Measurements from ENCODE around the gene GIPR. TPM values are rescaled to one million over a fixed set of nuclear protein-coding genes. Genes with fewer than 3 reads are reported as not detected.

The GIPR gene
- total and polyA plus RNA-seq, 2 donors (not counting 1 experiment from before 2014, with no cell fraction given), result 0.25 TPM; not detected in 1

DNA sequence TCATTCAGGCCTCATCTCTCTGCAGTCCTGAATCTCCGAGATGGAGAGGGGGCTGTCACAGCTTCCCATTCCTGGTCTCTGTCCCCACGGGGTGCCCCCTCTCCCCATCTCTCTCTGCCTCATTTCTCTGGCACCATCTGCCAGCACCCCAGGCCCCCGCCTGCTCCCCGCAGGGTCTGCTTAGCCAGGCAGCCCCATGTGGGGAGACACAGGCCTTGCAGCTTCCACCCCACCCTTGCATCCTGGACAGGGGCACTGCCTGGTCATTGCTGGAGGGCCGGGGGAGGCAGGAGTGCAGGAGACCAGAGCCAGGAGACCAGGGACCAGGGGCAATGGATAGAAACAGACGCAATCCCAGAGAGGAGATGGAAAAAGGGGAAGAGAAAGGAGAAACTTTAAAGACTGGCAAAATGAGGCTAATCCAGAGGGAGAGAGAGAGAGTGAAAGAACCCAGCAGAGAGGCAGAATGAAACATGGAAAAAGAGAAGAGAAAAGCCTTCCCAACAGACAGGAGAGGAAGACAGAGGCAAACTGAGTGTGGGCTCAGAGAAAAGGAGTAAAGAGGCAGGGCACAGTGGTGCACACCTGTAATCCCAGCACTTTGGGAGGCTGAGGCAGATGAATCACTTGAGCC, 8.8 kb upstream of the GIPR start:
- H3K27me3 ChIP-seq (ENCODE audit: control insufficient read depth, insufficient read depth, low read length), result no peaks in the 10 kb centered on the region
- H3K36me3 ChIP-seq (ENCODE audit: control insufficient read depth, insufficient read depth, low read length), result no peaks in the 10 kb centered on the region
- no peaks in the 10 kb centered on the region for H4K20me1 ChIP-seq (ENCODE audit: control insufficient read depth, extremely low read depth, insufficient read depth, low read length)
- no peak for DNase-seq (ENCODE audit: low read depth in 2 of 2)
- no peak overlapping the region for H3K4me3 ChIP-seq (replicated peaks in 1 of 4; ENCODE audit: control extremely low read depth in 1 of 4, insufficient read depth in 1 of 4, low read depth in 3 of 4, low read length in 4 of 4)
- H3K9ac ChIP-seq (ENCODE audit: insufficient read depth, low read length), result no peak overlapping the region
- TF ChIP-seq EZH2 (IDR thresholded peaks at IDR 0.05; ENCODE audit: low read length, missing control alignments), result no peak
- TF ChIP-seq, protein P1, sequence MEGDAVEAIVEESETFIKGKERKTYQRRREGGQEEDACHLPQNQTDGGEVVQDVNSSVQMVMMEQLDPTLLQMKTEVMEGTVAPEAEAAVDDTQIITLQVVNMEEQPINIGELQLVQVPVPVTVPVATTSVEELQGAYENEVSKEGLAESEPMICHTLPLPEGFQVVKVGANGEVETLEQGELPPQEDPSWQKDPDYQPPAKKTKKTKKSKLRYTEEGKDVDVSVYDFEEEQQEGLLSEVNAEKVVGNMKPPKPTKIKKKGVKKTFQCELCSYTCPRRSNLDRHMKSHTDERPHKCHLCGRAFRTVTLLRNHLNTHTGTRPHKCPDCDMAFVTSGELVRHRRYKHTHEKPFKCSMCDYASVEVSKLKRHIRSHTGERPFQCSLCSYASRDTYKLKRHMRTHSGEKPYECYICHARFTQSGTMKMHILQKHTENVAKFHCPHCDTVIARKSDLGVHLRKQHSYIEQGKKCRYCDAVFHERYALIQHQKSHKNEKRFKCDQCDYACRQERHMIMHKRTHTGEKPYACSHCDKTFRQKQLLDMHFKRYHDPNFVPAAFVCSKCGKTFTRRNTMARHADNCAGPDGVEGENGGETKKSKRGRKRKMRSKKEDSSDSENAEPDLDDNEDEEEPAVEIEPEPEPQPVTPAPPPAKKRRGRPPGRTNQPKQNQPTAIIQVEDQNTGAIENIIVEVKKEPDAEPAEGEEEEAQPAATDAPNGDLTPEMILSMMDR (conservative IDR thresholded peaks at IDR 0.05 in 1 of 2, IDR thresholded peaks at IDR 0.05 in 1 of 2; ENCODE audit: low read depth in 1 of 2, low read length in 2 of 2), result no peak
- no peaks in the 10 kb centered on the region for H3K79me2 ChIP-seq (ENCODE audit: control insufficient read depth, insufficient read depth, low read length)
- H3K4me2 ChIP-seq (ENCODE audit: extremely low read depth, insufficient read depth, low read length), result no peak overlapping the region
- H3K27ac ChIP-seq (ENCODE audit: insufficient read depth, low read length), result no peak overlapping the region
- H3K9me3 ChIP-seq (ENCODE audit: control insufficient read depth, insufficient read depth, low read depth, low read length), result no peaks in the 10 kb centered on the region
- H2AFZ ChIP-seq (ENCODE audit: low read length), result no peak overlapping the region
- no peaks in the 10 kb centered on the region for H3K4me1 ChIP-seq (ENCODE audit: control insufficient read depth, extremely low read depth, insufficient read depth, low read length)

DNA sequence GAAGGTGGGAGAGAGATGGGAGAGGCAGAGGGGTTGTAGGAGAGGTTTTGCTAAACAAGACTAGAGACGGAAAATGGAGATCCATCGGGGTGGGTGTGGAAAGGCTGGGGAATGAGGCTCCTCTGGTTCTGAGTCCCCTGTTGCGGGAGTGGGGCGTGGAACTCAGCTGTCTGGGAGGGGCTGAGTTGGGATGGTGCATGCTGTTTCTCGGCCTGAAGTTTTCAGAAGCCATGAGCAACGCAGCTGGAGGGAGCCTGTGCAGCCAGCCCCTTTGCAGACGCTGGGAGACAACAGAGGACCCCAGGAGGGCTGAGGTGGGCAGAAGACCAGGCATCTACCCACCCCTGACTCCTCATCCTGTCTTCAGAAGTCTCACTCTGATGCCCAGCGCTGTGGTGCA, 7.4 kb upstream of the GIPR start:
- no peak for DNase-seq (ENCODE audit: low read depth in 2 of 2)
- no peak overlapping the region for H3K4me3 ChIP-seq (replicated peaks in 1 of 4; ENCODE audit: control extremely low read depth in 1 of 4, insufficient read depth in 1 of 4, low read depth in 3 of 4, low read length in 4 of 4)
- no peaks in the 10 kb centered on the region for H3K79me2 ChIP-seq (ENCODE audit: control insufficient read depth, insufficient read depth, low read length)
- no peaks in the 10 kb centered on the region for H3K36me3 ChIP-seq (ENCODE audit: control insufficient read depth, insufficient read depth, low read length)
- H3K4me1 ChIP-seq (ENCODE audit: control insufficient read depth, extremely low read depth, insufficient read depth, low read length), result no peaks in the 10 kb centered on the region
- H3K27me3 ChIP-seq (ENCODE audit: control insufficient read depth, insufficient read depth, low read length), result no peaks in the 10 kb centered on the region
- no peak overlapping the region for H2AFZ ChIP-seq (ENCODE audit: low read length)
- H4K20me1 ChIP-seq (ENCODE audit: control insufficient read depth, extremely low read depth, insufficient read depth, low read length), result no peaks in the 10 kb centered on the region
- H3K4me2 ChIP-seq (ENCODE audit: extremely low read depth, insufficient read depth, low read length), result no peak overlapping the region
- no peak overlapping the region for H3K27ac ChIP-seq (ENCODE audit: insufficient read depth, low read length)
- H3K9me3 ChIP-seq (ENCODE audit: control insufficient read depth, insufficient read depth, low read depth, low read length), result no peaks in the 10 kb centered on the region
- H3K9ac ChIP-seq (ENCODE audit: insufficient read depth, low read length), result no peak overlapping the region
- TF ChIP-seq EZH2 (IDR thresholded peaks at IDR 0.05; ENCODE audit: low read length, missing control alignments), result no peak
- TF ChIP-seq, protein P1 (conservative IDR thresholded peaks at IDR 0.05 in 1 of 2, IDR thresholded peaks at IDR 0.05 in 1 of 2; ENCODE audit: low read depth in 1 of 2, low read length in 2 of 2), result no peak

DNA sequence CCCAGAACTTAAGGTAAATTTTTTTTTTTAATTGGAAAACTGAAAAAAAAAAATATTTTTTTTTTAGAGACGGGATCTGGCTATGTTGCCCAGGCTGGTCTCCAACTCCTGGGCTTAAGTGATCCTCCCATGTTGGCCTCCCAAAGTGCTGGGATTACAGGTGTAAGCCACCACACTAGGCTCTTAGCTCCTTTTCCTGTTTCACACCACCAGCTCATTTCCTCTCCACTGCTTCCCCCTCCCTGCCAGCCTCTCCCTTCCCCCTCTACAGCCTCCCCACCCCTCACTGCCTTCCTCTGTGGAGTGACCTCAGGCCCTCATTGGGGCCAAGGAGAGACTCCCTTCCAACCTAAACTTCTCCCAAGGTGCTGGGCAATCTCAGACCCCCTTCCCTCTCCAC, 4.2 kb upstream of the GIPR start:
- H3K4me1 ChIP-seq (ENCODE audit: control insufficient read depth, extremely low read depth, insufficient read depth, low read length), result peaks cover 8% of the 10 kb centered on the region
- no peaks in the 10 kb centered on the region for H3K36me3 ChIP-seq (ENCODE audit: control insufficient read depth, insufficient read depth, low read length)
- no peaks in the 10 kb centered on the region for H3K79me2 ChIP-seq (ENCODE audit: control insufficient read depth, insufficient read depth, low read length)
- no peak overlapping the region for H3K4me2 ChIP-seq (ENCODE audit: extremely low read depth, insufficient read depth, low read length)
- DNase-seq (ENCODE audit: low read depth in 2 of 2), result no peak
- H2AFZ ChIP-seq (ENCODE audit: low read length), result no peak overlapping the region
- no peak overlapping the region for H3K9ac ChIP-seq (ENCODE audit: insufficient read depth, low read length)
- no peak overlapping the region for H3K4me3 ChIP-seq (replicated peaks in 1 of 4; ENCODE audit: control extremely low read depth in 1 of 4, insufficient read depth in 1 of 4, low read depth in 3 of 4, low read length in 4 of 4)
- H3K27ac ChIP-seq (ENCODE audit: insufficient read depth, low read length), result no peak overlapping the region
- TF ChIP-seq, protein P1 (conservative IDR thresholded peaks at IDR 0.05 in 1 of 2, IDR thresholded peaks at IDR 0.05 in 1 of 2; ENCODE audit: low read depth in 1 of 2, low read length in 2 of 2), result no peak
- no peak for TF ChIP-seq EZH2 (IDR thresholded peaks at IDR 0.05; ENCODE audit: low read length, missing control alignments)
- no peaks in the 10 kb centered on the region for H3K9me3 ChIP-seq (ENCODE audit: control insufficient read depth, insufficient read depth, low read depth, low read length)
- peaks cover 7% of the 10 kb centered on the region for H3K27me3 ChIP-seq (ENCODE audit: control insufficient read depth, insufficient read depth, low read length)
- H4K20me1 ChIP-seq (ENCODE audit: control insufficient read depth, extremely low read depth, insufficient read depth, low read length), result no peaks in the 10 kb centered on the region
